GM20431 (cell line): ENCODE measurements around the gene MALRD1.

ENCODE experiments used
- in situ Hi-C: fragments of 300-500 bp; cut with MseI, MboI; formaldehyde crosslinking; loops from one replicate; pipeline ENCODE4 v1.15.0; 2020; ENCODE audit warnings: low sequenced_read_pairs; ENCODE audit not compliant: unreplicated experiment

The MALRD1 gene

DNA sequence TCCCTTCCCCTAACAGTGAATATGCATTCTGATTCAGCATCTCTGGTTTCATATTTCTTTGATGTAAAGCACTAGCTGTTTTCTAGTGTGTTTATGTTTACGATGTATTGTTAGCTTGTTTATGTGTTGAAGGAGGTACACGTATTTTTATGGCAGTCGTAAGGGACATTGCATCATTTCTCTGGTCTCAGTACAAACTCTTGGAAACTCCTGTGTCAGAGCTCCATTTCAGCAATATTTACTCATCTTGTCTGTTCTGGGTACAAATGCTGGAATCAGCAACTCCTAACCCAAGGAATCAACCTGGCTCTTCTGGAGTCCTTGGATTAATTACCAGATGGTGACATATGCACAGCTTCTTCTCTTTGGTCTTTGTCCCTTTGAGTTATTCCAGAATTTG lies 497.6 kb downstream of the MALRD1 start:
- in situ Hi-C loops = no loop called here

- in situ Hi-C loops = no loop called here
Observed at GRCh38 chr10:19549503-19549902, 500.9 kb downstream of the MALRD1 start.

DNA sequence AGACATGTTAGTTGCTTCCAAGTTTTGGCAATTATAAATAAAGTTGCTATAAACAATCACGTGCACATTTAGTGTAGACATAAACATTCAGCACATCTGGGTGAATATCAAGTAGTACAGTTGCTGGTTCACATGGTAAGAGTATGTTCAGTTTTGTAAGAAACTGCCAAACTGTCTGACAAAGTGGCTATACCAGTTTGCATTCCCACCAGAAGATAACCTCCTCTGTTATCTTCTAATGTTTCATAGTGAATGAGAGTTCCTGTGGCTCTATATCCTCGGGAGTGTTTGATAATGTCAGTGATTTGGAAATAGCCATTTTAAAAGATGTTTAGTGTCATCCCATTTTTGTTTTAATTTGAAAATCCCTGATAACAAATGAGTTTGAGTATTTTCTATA lies 508.1 kb downstream of the MALRD1 start:
- in situ Hi-C loops = no loop called here

GRCh38 chr10:19561181-19561580 lies 512.6 kb downstream of the MALRD1 start:
- in situ Hi-C loops = no loop called here

GRCh38 chr10:19563388-19564141 lies 515.0 kb downstream of the MALRD1 start:
- in situ Hi-C loops = no loop called here

DNA sequence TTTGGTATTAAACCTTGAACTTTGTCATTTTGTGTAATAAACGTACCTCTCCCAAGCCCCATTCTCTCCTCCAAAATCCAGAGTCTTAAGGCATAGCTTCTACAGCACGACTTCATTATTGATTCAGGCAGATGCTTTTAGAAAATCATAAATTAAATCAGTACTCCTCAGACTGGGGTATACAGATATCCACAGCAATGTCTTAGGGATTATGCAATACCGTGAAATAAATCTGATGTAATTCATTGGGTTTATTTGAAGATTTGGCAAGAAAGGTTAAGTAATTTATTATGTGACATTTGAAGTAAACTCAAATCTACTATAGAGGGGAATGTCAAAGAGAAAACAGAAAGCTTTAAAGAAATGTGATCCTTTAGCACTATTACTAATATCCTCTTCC lies 521.5 kb downstream of the MALRD1 start:
- in situ Hi-C loops = no loop called here

GRCh38 chr10:19570991-19571390 lies 522.4 kb downstream of the MALRD1 start:
- in situ Hi-C loops = no loop called here

DNA sequence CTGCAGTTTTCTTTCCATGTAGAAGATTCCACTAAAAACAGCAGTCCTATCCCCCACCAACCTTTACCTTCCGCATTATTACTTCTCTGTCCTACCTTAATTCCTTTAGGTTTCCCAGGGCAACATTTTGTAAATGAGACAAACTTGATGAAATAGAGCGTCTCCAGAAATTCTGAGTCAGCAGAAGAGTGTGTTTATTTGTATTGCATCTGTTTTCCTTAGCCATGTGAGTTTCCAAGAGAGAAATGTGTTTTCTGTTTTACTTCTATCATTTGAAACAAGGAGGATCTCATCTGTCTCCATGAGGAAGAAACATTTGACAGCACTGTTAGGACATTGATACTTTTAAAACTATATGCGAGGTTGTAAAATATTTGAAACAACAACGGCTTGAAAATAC lies 523.5 kb downstream of the MALRD1 start:
- in situ Hi-C loops = no loop called here

DNA sequence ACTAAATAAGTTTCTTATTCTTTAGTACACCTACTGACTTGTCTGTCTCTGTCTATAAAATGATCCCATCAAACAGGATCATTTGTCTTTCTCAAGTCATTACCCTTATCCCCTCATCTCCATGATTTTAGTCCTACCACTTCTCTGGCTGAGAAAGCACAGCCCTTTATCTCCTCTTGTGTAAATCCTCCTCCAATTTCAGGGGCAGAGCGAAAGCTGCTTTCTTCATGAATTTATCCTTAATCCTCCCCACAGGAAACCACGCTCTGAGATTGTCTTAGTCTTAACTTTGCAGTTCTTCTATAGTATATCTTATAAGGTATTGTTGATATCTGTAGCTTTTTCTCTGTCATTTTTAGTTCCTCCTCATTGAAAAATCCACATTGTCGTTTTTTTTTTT lies 528.0 kb downstream of the MALRD1 start:
- in situ Hi-C loops = no loop called here

DNA sequence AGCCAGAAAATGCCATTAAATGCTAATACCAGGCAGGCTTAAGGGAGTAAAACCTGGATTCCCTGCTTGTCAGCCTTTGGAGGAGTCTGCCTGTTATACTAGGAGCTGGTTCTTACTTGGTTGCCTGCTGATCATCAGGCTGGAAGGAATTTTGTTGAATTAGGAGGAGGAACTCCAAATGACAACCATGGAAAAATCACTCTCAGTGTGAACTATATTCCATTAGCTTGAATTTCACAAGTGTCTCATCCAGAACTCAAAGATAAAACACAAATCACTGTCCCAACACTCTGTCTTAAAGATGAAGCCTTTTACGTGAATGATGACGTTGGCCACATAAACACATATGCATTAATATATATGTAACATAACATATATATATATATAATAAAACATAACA lies 528.8 kb downstream of the MALRD1 start:
- in situ Hi-C loops = no loop called here

DNA sequence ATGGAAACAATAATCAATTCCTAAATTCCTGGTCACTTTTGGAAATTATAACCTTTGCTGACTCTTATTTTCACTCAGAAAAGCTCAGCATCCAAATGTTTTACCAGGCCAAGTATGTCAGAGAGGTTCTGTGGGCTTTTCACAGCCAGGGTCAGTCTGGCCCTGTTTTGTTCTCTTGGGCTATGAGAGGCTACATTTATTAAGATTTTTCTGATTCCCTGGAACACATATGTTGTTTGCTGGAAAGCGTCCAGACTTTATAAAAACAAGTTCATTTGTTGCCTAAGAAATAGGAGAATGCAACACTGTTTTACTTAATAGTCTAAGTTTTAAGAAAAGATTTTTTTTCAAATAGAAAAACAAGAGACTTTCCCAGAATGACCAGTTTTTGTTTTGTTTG lies 529.2 kb downstream of the MALRD1 start:
- in situ Hi-C loops = no loop called here

- in situ Hi-C loops = no loop called here
Observed at GRCh38 chr10:19578571-19578970, 530.0 kb downstream of the MALRD1 start.

GRCh38 chr10:19579761-19580545 lies 531.4 kb downstream of the MALRD1 start:
- in situ Hi-C loops = no loop called here

GRCh38 chr10:19580691-19581090 lies 532.1 kb downstream of the MALRD1 start:
- in situ Hi-C loops = no loop called here

GRCh38 chr10:19588608-19589007 lies 540.0 kb downstream of the MALRD1 start:
- in situ Hi-C loops = no loop called here

DNA sequence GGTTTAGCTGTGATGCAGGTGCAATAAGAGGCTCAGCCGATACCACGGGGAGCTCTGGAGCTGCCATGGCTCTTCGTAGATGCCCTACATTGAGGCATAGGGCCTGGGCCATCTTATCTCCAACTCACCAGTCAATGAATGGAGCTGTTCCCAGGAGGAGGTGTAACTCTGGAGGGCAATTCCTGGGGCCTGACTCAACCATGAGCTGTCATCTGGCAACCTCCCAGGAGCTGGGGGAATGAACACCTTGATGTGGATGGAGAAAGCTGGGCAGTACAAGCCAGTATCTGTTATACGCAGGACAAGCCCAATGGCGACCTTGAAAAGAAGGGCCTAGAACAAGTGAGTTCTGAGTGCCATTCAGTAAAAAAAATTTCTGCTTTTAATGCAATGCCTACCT lies 543.7 kb downstream of the MALRD1 start:
- in situ Hi-C loops = no loop called here

- in situ Hi-C loops = no loop called here
Observed at GRCh38 chr10:19595212-19595845, 546.7 kb downstream of the MALRD1 start.

DNA sequence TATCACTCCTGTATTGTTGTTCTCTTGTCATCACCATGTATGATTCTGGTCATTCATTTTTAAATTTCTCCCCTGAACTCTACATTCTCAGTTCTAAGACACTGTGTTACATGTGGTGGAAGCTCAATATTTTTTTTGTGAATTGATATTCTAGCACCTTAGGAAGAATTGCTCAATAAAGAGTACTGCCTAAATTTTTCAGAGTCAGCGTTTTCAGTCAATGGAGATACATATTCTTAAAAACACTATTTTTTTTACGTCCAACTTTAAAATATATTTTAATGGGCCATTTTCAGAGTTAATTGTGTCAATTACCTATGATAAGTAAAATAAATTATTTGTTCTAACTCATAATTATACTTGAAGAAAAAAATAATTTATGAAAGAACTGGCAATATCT lies 557.2 kb downstream of the MALRD1 start:
- in situ Hi-C loops = no loop called here

GRCh38 chr10:19606968-19607367 lies 558.4 kb downstream of the MALRD1 start:
- in situ Hi-C loops = no loop called here

GRCh38 chr10:19611775-19612174 lies 563.2 kb downstream of the MALRD1 start:
- in situ Hi-C loops = no loop called here

DNA sequence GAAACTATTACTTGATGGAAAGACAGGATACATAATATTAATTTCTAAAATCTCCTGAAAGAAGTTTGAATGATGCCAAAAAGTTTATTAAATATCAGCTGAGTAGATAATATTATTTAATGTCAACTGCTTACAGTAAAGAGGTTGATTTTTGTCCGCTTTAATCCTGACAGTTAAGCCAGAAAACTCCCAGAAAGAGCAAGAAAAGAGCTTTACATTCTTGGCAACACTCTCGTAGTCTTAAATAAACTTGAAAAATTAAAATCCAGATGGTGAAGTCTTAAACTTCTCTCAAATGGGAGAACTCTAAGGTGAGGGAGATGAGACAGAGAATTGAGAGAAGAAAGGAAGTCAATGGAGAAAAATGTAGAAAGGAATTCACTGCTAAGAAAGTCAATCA lies 568.4 kb downstream of the MALRD1 start:
- in situ Hi-C loops = no loop called here
